Activated T-cell treated with anti-CD3 and anti-CD28 coated beads, Interleukin-2, amount 50 U/mL, for 4 hours (primary cell): ENCODE results near the gene LTBP4. TPM values are rescaled to one million over a fixed set of nuclear protein-coding genes. Genes with fewer than 3 reads are reported as not detected.

Source experiments
- ATAC-seq, 2 donors: fragments of 200-7000 bp; cut with Tn5 transposase; one replicate each; pipeline ENCODE4 v1.10.0; 2021
- DNase-seq: peaks from one replicate; pipeline ENCODE4 v3.0.0-alpha.2; 2020
- H3K27me3 Mint-ChIP-seq: one replicate; pipeline ENCODE4 v1.8.0; 2021; ENCODE audit warnings: low read depth, mixed read lengths
- H3K36me3 Mint-ChIP-seq: one replicate; pipeline ENCODE4 v1.8.0; 2022; ENCODE audit warnings: mixed read lengths; ENCODE audit not compliant: insufficient read depth
- H3K4me1 Mint-ChIP-seq: one replicate; pipeline ENCODE4 v1.8.0; 2021; ENCODE audit warnings: low read depth, mixed read lengths
- H3K4me3 Mint-ChIP-seq: one replicate; pipeline ENCODE4 v1.8.0; 2021; ENCODE audit warnings: mild to moderate bottlenecking, moderate library complexity, mixed read lengths
- H3K9me3 Mint-ChIP-seq: one replicate; pipeline ENCODE4 v1.8.0; 2021; ENCODE audit warnings: mixed read lengths
- total RNA-seq, 3 donors: library from RNA; stranded (reverse); gene quantifications; one replicate each; pipeline ENCODE4 v1.2.1, GENCODE V29; 2021

The LTBP4 gene
- total RNA-seq, 3 donors from 2014 or later = 210 to 251 (median 213) TPM

GRCh38 chr19:40677156-40677555, 76.0 kb downstream of the LTBP4 start:
- Mint-ChIP-seq H3K4me1 (no peaks in the 10 kb centered on the region), H3K36me3 (peaks cover 10% of the 10 kb centered on the region), H3K9me3 (no peaks in the 10 kb centered on the region), H3K27me3 (no peaks in the 10 kb centered on the region), H3K4me3 (no peak overlapping the region)
- ATAC-seq (no peak), DNase-seq (no peak)

Other genes starting within 250 kb of the LTBP4 start
- under 1 TPM in 1 of 3 donors, not detected in 2; 0.08 TPM for gene HIPK4, start 211.2 kb upstream of the LTBP4 start, total RNA-seq
- gene PRX, start 188.0 kb upstream of the LTBP4 start, total RNA-seq = under 1 TPM; 0.71 to 0.82 (median 0.79) TPM
- 10 to 100 TPM; 24.2 to 33.9 (median 33.7) TPM for gene SERTAD1, start 175.4 kb upstream of the LTBP4 start, total RNA-seq
- gene SERTAD3, start 157.0 kb upstream of the LTBP4 start, total RNA-seq = 1 to 10 TPM; 6.4 to 9.5 (median 6.8) TPM
- 10 to 100 TPM; 17.0 to 19.2 (median 18.1) TPM for gene BLVRB, start 135.6 kb upstream of the LTBP4 start, total RNA-seq
- 1 to 10 TPM; 1.2 to 2.1 (median 1.8) TPM for gene SPTBN4, start 134.4 kb upstream of the LTBP4 start, total RNA-seq
- 10 to 100 TPM; 80.1 to 86.1 (median 84.8) TPM for gene SHKBP1, start 24.5 kb upstream of the LTBP4 start, total RNA-seq
- 10 to 100 TPM; 13.8 to 17.1 (median 16.7) TPM for gene NUMBL, start 89.3 kb downstream of the LTBP4 start, total RNA-seq
- gene COQ8B, start 115.5 kb downstream of the LTBP4 start, total RNA-seq = 10 to 100 TPM; 18.7 to 21.3 (median 18.9) TPM
- 1 to 10 TPM; 6.9 to 8.2 (median 8.2) TPM for gene ITPKC, start 115.7 kb downstream of the LTBP4 start, total RNA-seq
- gene ACTMAP, start 149.1 kb downstream of the LTBP4 start, total RNA-seq = 10 to 100 TPM in 1 of 3 donors, 1 to 10 TPM in 2; 7.4 to 11.4 (median 7.7) TPM
- 100 to 1,000 TPM; 213 to 234 (median 219) TPM for gene SNRPA, start 149.8 kb downstream of the LTBP4 start, total RNA-seq
- under 1 TPM in 1 of 3 donors, not detected in 2; 0.87 TPM for gene MIA, start 174.2 kb downstream of the LTBP4 start, total RNA-seq
- gene RAB4B, start 176.9 kb downstream of the LTBP4 start, total RNA-seq = 10 to 100 TPM; 26.6 to 34.9 (median 30.0) TPM
- gene EGLN2, start 197.8 kb downstream of the LTBP4 start, total RNA-seq = 10 to 100 TPM; 86.3 to 95.4 (median 89.4) TPM
- under 1 TPM; 0.38 to 0.50 (median 0.38) TPM for gene CYP2A6, start 249.1 kb downstream of the LTBP4 start, total RNA-seq